Measurements from ENCODE around the gene CFAP74.

GRCh38 chr1:1971688-1972087 is 31.9 kb downstream of the CFAP74 start:
- TF ChIP-seq POLR2A (IDR thresholded peaks at IDR 0.05; ENCODE audit: low read length) (no peak), GATA1 (IDR thresholded peaks at IDR 0.05; ENCODE audit: low read depth, low read length) (no peak)

All from erythroblast (primary cell).